Measurements from ENCODE around the gene CPSF4L.

CPSF4L gene

DNA sequence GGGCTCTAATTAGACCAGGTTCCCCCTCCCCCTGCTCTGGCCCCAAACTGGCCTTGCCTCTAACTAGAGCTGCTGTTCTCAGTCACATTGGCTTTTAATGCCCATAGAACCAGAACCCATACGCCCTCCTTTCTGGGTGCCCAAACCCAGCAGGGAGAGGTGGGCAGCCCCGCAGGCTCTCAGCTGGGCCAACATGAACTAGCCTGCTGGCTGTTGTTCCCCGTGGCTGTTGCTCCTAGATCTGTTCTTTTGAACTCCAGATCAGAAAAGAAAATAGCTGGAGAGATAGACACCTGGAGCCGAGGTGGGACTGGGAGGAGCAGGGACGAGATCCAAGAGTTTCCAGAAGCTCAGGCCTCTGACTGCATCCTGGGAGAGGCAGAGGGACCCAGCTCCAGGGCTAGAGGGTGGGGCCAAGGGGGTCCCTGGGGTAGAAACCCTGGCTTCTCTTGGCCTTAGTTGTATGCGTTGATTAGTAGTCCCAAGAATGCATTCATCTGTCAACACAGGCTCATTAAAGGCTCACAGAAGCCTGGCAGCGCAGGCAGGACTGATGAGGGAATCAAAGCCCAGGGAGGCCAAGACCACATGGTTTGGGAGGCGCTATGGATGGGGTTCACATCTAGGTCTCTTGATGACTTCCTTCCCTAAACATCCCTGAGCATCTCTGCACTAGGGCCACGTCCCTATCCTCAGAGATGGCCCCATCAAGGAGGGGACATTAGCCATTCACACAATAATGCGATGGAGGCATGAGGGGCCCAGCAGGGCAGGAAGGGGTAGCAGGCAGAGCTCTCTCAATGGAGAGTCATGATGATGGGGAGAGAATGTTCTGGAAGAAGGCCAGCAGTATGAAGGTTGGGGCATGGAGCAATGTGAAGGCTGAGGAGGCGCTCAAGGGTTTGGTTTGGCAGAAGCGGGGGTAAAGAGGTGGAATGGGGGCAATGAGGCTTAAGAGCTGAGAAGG is 1.3 kb upstream of the CPSF4L start:
- DNase-seq (ENCODE audit: low read depth) = no peak
- TF ChIP-seq, protein P1, sequence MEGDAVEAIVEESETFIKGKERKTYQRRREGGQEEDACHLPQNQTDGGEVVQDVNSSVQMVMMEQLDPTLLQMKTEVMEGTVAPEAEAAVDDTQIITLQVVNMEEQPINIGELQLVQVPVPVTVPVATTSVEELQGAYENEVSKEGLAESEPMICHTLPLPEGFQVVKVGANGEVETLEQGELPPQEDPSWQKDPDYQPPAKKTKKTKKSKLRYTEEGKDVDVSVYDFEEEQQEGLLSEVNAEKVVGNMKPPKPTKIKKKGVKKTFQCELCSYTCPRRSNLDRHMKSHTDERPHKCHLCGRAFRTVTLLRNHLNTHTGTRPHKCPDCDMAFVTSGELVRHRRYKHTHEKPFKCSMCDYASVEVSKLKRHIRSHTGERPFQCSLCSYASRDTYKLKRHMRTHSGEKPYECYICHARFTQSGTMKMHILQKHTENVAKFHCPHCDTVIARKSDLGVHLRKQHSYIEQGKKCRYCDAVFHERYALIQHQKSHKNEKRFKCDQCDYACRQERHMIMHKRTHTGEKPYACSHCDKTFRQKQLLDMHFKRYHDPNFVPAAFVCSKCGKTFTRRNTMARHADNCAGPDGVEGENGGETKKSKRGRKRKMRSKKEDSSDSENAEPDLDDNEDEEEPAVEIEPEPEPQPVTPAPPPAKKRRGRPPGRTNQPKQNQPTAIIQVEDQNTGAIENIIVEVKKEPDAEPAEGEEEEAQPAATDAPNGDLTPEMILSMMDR (IDR thresholded peaks at IDR 0.05; ENCODE audit: control insufficient read depth, insufficient read depth, low read depth, low read length, missing control alignments) = no peak
- H3K4me3 ChIP-seq (ENCODE audit: control insufficient read depth, low read depth, low read length) = no peak overlapping the region

DNA sequence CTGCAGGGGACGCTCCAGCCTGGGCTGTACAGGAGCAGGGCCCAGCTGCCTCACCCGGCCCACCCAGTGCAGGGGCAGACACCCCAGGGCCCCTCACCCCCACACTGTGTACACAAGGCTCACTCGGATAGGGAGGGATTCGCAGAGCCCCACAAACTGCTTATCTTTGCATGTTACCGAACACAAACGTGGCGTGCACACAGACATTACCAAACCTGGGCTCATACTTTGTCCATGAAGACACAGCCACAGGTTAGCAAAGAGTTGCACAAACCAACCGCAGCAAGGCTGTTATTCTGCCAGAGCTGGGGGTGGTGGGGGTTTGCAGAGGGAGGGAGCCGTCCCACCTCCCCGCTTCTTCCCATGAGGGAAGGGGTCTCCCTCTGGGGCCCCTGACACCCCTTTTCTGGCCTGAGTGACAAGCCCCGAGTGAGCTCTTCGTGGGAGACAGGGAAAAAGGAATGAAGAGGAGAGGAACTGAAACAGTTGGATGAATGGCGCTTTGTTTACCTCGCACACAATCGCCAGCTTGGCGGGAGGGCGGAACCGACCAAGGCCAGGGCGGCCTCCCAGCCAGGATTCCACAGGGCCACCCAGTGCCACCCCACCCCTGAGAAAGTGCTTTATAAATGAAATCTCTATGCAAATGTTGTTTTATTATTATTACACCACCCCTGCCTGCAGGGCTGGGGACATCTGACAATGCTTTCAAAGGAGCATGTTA is 434 bp upstream of the CPSF4L start:
- H3K4me3 ChIP-seq (ENCODE audit: control insufficient read depth, low read depth, low read length) = no peak overlapping the region
- no peak for DNase-seq (ENCODE audit: low read depth)
- TF ChIP-seq, protein P1 (IDR thresholded peaks at IDR 0.05; ENCODE audit: control insufficient read depth, insufficient read depth, low read depth, low read length, missing control alignments) = no peak

DNA sequence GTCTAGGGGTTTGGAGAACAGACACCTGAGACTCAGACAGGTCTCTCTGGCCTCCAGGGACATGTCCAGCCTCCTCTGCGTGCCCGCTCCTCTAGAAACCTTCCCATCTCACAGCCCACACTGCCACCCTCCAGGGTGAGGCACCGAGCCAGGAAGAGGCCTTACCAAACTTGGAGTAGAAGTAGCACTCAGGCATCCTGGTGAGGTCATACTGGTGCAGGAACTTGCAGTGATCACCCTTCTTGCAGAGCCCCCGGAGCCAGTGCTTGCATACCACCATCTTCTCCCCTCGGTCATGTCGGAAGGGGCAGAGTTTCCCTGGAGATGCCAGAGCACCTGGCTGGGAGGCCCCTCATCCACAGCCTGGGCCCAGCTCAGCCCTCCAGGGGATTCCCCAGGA is 4.2 kb downstream of the CPSF4L start:
- TF ChIP-seq, protein P1 (IDR thresholded peaks at IDR 0.05; ENCODE audit: control insufficient read depth, insufficient read depth, low read depth, low read length, missing control alignments) = no peak
- no peak overlapping the region for H3K4me3 ChIP-seq (ENCODE audit: control insufficient read depth, low read depth, low read length)
- no peak for DNase-seq (ENCODE audit: low read depth)

DNA sequence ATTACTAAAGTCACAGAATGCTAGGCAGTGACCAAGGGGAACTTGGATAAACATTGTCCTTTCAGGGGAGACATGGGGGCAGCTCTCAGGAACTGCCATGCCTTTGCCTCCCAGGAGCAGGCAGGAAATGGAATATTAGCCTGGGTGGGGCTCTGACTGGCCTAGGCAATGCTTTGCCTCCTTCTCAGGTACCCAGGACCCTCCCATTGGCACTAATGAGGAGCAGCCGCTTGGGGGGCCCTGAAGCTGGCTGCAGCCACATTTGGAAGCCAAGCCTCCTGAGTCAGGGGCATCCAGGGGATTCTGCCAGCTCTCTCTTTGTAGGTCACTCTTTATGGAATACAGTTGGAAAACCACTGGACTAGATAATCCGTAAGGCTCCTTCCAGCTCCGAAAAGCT is 5.5 kb downstream of the CPSF4L start:
- DNase-seq (ENCODE audit: low read depth) = no peak
- TF ChIP-seq, protein P1 (IDR thresholded peaks at IDR 0.05; ENCODE audit: control insufficient read depth, insufficient read depth, low read depth, low read length, missing control alignments) = no peak
- H3K4me3 ChIP-seq (ENCODE audit: control insufficient read depth, low read depth, low read length) = no peak overlapping the region

DNA sequence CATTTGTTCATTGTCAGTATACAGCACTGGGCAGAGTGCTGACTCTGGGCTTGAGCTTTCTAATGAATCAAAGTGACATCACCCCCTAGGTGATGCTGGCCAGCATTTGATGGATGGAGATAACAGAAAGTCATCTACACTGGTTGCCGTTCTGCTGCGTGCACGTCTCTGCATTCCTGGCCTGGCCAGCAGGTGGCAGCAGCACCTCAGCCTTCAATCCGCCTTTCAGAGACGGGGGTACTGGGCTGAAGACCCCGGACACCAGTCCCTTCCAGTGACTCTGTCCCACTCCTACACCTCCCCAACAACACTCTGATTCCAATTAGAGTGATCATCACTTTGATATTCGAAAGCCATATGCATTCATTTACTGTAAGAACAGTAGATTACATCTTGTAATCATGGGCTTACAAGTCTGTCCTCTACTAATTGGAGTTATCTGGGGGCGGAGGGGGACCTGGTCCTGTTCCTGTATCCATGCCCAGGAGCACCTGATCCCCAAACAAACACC is 6.0 kb downstream of the CPSF4L start:
- H3K4me3 ChIP-seq (ENCODE audit: control insufficient read depth, low read depth, low read length) = no peak overlapping the region
- TF ChIP-seq, protein P1 (IDR thresholded peaks at IDR 0.05; ENCODE audit: control insufficient read depth, insufficient read depth, low read depth, low read length, missing control alignments) = peak; percentile 98
- no peak for DNase-seq (ENCODE audit: low read depth)

DNA sequence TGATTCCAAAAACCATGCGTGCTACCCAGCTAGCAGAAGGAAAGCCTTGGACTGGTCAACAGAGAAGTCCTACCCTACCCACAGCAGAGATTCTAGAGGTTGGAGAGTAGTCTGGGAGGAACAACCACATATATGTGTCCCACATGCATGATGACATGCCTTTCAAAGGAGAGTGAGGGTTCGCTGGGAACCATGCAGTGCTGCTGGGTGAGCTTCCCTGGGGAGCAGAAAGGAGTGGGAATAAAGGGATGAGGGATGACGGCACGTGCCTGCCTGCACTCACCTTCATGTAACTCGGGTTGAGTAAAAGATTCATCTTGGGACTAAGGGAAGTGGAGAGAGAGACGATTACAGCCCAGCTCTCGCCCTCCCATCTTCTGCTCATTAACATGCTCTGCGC is 9.8 kb downstream of the CPSF4L start:
- TF ChIP-seq, protein P1 (IDR thresholded peaks at IDR 0.05; ENCODE audit: control insufficient read depth, insufficient read depth, low read depth, low read length, missing control alignments) = no peak
- H3K4me3 ChIP-seq (ENCODE audit: control insufficient read depth, low read depth, low read length) = no peak overlapping the region
- DNase-seq (ENCODE audit: low read depth) = no peak
